ENCODE measurements around the gene PDGFRB. TPM values are rescaled to one million over a fixed set of nuclear protein-coding genes. Genes with fewer than 3 reads are reported as not detected.

PDGFRB gene
- polyA plus RNA-seq, 2 of the 4 experiments (the other 2 are of a cell fraction), result 0.22 TPM

GRCh38 chr5:150178262-150178661, 22.6 kb upstream of the PDGFRB start:
- no peak for FAIRE-seq
- no peaks in the 10 kb centered on the region for H3K4me1 ChIP-seq
- no peak overlapping the region for H3K27ac ChIP-seq
- no peak for TF ChIP-seq CEBPB (IDR thresholded peaks at IDR 0.05)
- no peak for TF ChIP-seq USF2 (IDR thresholded peaks at IDR 0.05)
- TF ChIP-seq TFCP2L1 (CRISPR knock-in tag; IDR thresholded peaks at IDR 0.05), result no peak
- TF ChIP-seq MAX (IDR thresholded peaks at IDR 0.05), result no peak
- no peak for TF ChIP-seq POLR2A (IDR thresholded peaks at IDR 0.05; ENCODE audit: low read length)
- no peak for TF ChIP-seq HOXB5 (CRISPR knock-in tag; IDR thresholded peaks at IDR 0.05)
- TF ChIP-seq CHD4 (IDR thresholded peaks at IDR 0.05; ENCODE audit: borderline replicate concordance), result no peak
- no peak for TF ChIP-seq ESRRA (IDR thresholded peaks at IDR 0.05; ENCODE audit: borderline replicate concordance, low read length)
- TF ChIP-seq, protein P1, sequence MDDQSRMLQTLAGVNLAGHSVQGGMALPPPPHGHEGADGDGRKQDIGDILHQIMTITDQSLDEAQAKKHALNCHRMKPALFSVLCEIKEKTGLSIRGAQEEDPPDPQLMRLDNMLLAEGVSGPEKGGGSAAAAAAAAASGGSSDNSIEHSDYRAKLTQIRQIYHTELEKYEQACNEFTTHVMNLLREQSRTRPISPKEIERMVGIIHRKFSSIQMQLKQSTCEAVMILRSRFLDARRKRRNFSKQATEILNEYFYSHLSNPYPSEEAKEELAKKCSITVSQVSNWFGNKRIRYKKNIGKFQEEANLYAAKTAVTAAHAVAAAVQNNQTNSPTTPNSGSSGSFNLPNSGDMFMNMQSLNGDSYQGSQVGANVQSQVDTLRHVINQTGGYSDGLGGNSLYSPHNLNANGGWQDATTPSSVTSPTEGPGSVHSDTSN (IDR thresholded peaks at IDR 0.05), result no peak
- TF ChIP-seq RFX5 (IDR thresholded peaks at IDR 0.05), result no peak
- no peak for TF ChIP-seq FOSB (CRISPR knock-in tag; IDR thresholded peaks at IDR 0.05)
- TF ChIP-seq NFE2L2 (conservative IDR thresholded peaks at IDR 0.05; ENCODE audit: low read length), result no peak
- TF ChIP-seq CBX2 (IDR thresholded peaks at IDR 0.05; ENCODE audit: borderline replicate concordance, low read depth), result no peak
- TF ChIP-seq HOXB13 (CRISPR knock-in tag; IDR thresholded peaks at IDR 0.05; ENCODE audit: low read depth), result no peak
- TF ChIP-seq ZSCAN20 (CRISPR knock-in tag; IDR thresholded peaks at IDR 0.05), result no peak
- no peak for TF ChIP-seq SREBF2 (IDR thresholded peaks at IDR 0.05)
- ATAC-seq, result no peak
- WGBS (ENCODE audit: missing lambda C conversion rate), result 47% methylated on average over 3 of the region's 4 CpGs
- H3K4me3 ChIP-seq, result no peak overlapping the region
- CTCF ChIA-PET, result interaction anchor here (0.7 to 2.4 kb wide), 10 partner anchors 9 to 172 kb away, joined by 3 to 10 read pairs (median 4); no protein-coding TSS in a partner anchor
- H3K9me3 ChIP-seq, result no peaks in the 10 kb centered on the region
- POLR2A ChIA-PET, result no interaction called here
- no peak for DNase-seq (ENCODE audit: low read depth in 1 of 2, low spot score in 1 of 2)
- no peak overlapping the region for H3K4me2 ChIP-seq

GRCh38 chr5:150177721-150178120, 22.1 kb upstream of the PDGFRB start:
- no peak for TF ChIP-seq CBX2 (IDR thresholded peaks at IDR 0.05; ENCODE audit: borderline replicate concordance, low read depth)
- no peak for TF ChIP-seq BHLHE40 (IDR thresholded peaks at IDR 0.05; ENCODE audit: low read depth, low read length)
- TF ChIP-seq, protein P1 (IDR thresholded peaks at IDR 0.05), result no peak
- no peak for TF ChIP-seq HES2 (IDR thresholded peaks at IDR 0.05)
- TF ChIP-seq SREBF2 (IDR thresholded peaks at IDR 0.05), result no peak
- no peak for TF ChIP-seq USF2 (IDR thresholded peaks at IDR 0.05)
- no peak for TF ChIP-seq MAFK (IDR thresholded peaks at IDR 0.05; ENCODE audit: partially characterized antibody)
- TF ChIP-seq FOSL2 (IDR thresholded peaks at IDR 0.05), result no peak
- no peak for TF ChIP-seq FOSL2 (CRISPR knock-in tag; IDR thresholded peaks at IDR 0.05)
- TF ChIP-seq GATA3 (IDR thresholded peaks at IDR 0.05; ENCODE audit: borderline replicate concordance), result no peak
- TF ChIP-seq FOSB (CRISPR knock-in tag; IDR thresholded peaks at IDR 0.05), result no peak
- no peak for TF ChIP-seq EHMT2 (IDR thresholded peaks at IDR 0.05; ENCODE audit: low read depth)
- no peak for TF ChIP-seq POLR2A (IDR thresholded peaks at IDR 0.05; ENCODE audit: low read length)
- TF ChIP-seq JUN (IDR thresholded peaks at IDR 0.05), result no peak
- TF ChIP-seq, protein P2, sequence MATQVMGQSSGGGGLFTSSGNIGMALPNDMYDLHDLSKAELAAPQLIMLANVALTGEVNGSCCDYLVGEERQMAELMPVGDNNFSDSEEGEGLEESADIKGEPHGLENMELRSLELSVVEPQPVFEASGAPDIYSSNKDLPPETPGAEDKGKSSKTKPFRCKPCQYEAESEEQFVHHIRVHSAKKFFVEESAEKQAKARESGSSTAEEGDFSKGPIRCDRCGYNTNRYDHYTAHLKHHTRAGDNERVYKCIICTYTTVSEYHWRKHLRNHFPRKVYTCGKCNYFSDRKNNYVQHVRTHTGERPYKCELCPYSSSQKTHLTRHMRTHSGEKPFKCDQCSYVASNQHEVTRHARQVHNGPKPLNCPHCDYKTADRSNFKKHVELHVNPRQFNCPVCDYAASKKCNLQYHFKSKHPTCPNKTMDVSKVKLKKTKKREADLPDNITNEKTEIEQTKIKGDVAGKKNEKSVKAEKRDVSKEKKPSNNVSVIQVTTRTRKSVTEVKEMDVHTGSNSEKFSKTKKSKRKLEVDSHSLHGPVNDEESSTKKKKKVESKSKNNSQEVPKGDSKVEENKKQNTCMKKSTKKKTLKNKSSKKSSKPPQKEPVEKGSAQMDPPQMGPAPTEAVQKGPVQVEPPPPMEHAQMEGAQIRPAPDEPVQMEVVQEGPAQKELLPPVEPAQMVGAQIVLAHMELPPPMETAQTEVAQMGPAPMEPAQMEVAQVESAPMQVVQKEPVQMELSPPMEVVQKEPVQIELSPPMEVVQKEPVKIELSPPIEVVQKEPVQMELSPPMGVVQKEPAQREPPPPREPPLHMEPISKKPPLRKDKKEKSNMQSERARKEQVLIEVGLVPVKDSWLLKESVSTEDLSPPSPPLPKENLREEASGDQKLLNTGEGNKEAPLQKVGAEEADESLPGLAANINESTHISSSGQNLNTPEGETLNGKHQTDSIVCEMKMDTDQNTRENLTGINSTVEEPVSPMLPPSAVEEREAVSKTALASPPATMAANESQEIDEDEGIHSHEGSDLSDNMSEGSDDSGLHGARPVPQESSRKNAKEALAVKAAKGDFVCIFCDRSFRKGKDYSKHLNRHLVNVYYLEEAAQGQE (IDR thresholded peaks at IDR 0.05), result no peak
- TF ChIP-seq ZFP36 (IDR thresholded peaks at IDR 0.05; ENCODE audit: borderline replicate concordance, partially characterized antibody), result no peak
- TF ChIP-seq ESRRA (IDR thresholded peaks at IDR 0.05; ENCODE audit: borderline replicate concordance, low read length), result no peak
- ATAC-seq (no peak), FAIRE-seq (no peak), DNase-seq (ENCODE audit: low read depth in 1 of 2, low spot score in 1 of 2) (no peak)
- 62% methylated on average over 4 of the region's 4 CpGs for WGBS (ENCODE audit: missing lambda C conversion rate)
- H3K4me1 ChIP-seq, result no peaks in the 10 kb centered on the region
- no peak overlapping the region for H3K4me2 ChIP-seq
- POLR2A ChIA-PET, result no interaction called here
- no peak overlapping the region for H3K27ac ChIP-seq
- no peaks in the 10 kb centered on the region for H3K9me3 ChIP-seq
- no peak overlapping the region for H3K4me3 ChIP-seq
- CTCF ChIA-PET, result interaction anchor here (0.6 to 2.5 kb wide), 11 partner anchors 9 to 172 kb away, joined by 3 to 16 read pairs (median 4); no protein-coding TSS in a partner anchor

Measured in A549 (cell line).